Tibial nerve (tissue), 4 donors: ENCODE data around the gene SPANXA1. TPM values are rescaled to one million over a fixed set of nuclear protein-coding genes. Genes with fewer than 3 reads are reported as not detected.
"Not testable (repeated sequence)": the region's sequence is repeated elsewhere in the genome, so short reads cannot be mapped to it uniquely, and the experiment has no call there.

Experiments
- DNase-seq, 2 donors: peaks; one replicate each; pipeline ENCODE4 v3.0.0-alpha.2; 2019; ENCODE audit warnings: low spot score in 2 of 2
- H3K27ac ChIP-seq, 4 donors: fragments of 200-600 bp; sonication (generic) in 3 of 4; one replicate each; pipeline ENCODE4 v1.5.1; 2017 to 2019; ENCODE audit warnings: mild to moderate bottlenecking in 1 of 4
- H3K27me3 ChIP-seq, 2 donors: fragments of 200-600 bp; sonication (generic) in 1 of 2; one replicate each; pipeline versions ENCODE4 v1.5.1 to v1.6.0; 2017 to 2019
- H3K36me3 ChIP-seq, 3 donors: fragments of 200-600 bp; sonication (generic); one replicate each; pipeline ENCODE4 v1.5.1; 2018 to 2019
- H3K4me1 ChIP-seq, 4 donors: fragments of 200-600 bp; sonication (generic) in 3 of 4; one replicate each; pipeline ENCODE4 v1.5.1; 2017 to 2019
- H3K4me3 ChIP-seq, 4 donors: fragments of 200-600 bp; sonication (generic) in 3 of 4; one replicate each; pipeline ENCODE4 v1.5.1; 2017 to 2019; ENCODE audit warnings: mild to moderate bottlenecking in 1 of 4, moderate library complexity in 1 of 4
- H3K9me3 ChIP-seq, 4 donors: fragments of 200-600 bp; sonication (generic) in 3 of 4; one replicate each; pipeline ENCODE4 v1.5.1; 2017 to 2019
- CTCF ChIP-seq, 5 experiments: fragments of 200-600 bp in 3 of 5; fragments of 450-650 bp in 2 of 5; sonication (generic) in 3 of 5; IDR thresholded peaks; one replicate each; pipeline ENCODE4 v1.5.1; 2016 to 2019; ENCODE audit warnings: antibody characterized with exemption in 5 of 5, mild to moderate bottlenecking in 3 of 5, moderate library complexity in 2 of 5
- EP300 ChIP-seq, 2 donors: sonication (generic); formaldehyde crosslinking; IDR thresholded peaks; one replicate each; pipeline ENCODE4 v1.6.1; 2017; ENCODE audit warnings: antibody characterized with exemption in 2 of 2, mild to moderate bottlenecking in 1 of 2
- POLR2A ChIP-seq, 2 donors: fragments of 450-650 bp; IDR thresholded peaks; one replicate each; pipeline ENCODE4 v1.6.1; 2017; ENCODE audit warnings: antibody characterized with exemption in 2 of 2, mild to moderate bottlenecking in 2 of 2, moderate library complexity in 2 of 2
- WGBS, 2 donors: methylation state at CpG; one replicate each; pipeline ENCODE4 v1.1.5; 2018; 5-methylcytosine and 5-hydroxymethylcytosine counted together
- total RNA-seq, 4 donors: library from RNA; depleted of rRNA; stranded (reverse); fragments of >200 nt; gene quantifications; one replicate each; pipeline ENCODE4 v1.1.0, GENCODE V29; 2016

The SPANXA1 gene
- not detected for total RNA-seq

- H3K9me3 ChIP-seq, H3K27me3 ChIP-seq, H3K4me1 ChIP-seq, DNase-seq, H3K36me3 ChIP-seq, H3K27ac ChIP-seq, H3K4me3 ChIP-seq: not testable (repeated sequence)
- WGBS, 2 donors: no CpG with 5 or more reads among the region's 10 CpGs
Measured at GRCh38 chrX:141584638-141585037, at the start of gene SPANXA1. SPANXA1 (minus strand) TSS chrX:141584738; CDS start chrX:141584678, 60 bp downstream.

GRCh38 chrX:141632124-141632523 lies 47.6 kb upstream of the SPANXA1 start:
- no peak for DNase-seq
- TF ChIP-seq POLR2A (IDR thresholded peaks at IDR 0.05) (no peak), EP300 (IDR thresholded peaks at IDR 0.05) (no peak), CTCF (IDR thresholded peaks at IDR 0.05) (no peak)
- Histone ChIP-seq H3K4me3 (no peak overlapping the region), H3K9me3 (no peaks in the 10 kb centered on the region), H3K4me1 (no peaks in the 10 kb centered on the region), H3K27me3 (no peaks in the 10 kb centered on the region), H3K27ac (no peak overlapping the region), H3K36me3 (no peaks in the 10 kb centered on the region)

GRCh38 chrX:141619336-141619735 lies 34.8 kb upstream of the SPANXA1 start:
- H3K9me3 ChIP-seq: no peaks in the 10 kb centered on the region
- TF ChIP-seq POLR2A (IDR thresholded peaks at IDR 0.05): no peak
- no peak for TF ChIP-seq EP300 (IDR thresholded peaks at IDR 0.05)
- no peak for TF ChIP-seq CTCF (IDR thresholded peaks at IDR 0.05)
- WGBS, 2 donors: 38 to 45% methylated on average over 2 of the region's 2 CpGs

GRCh38 chrX:141609111-141609510 lies 24.6 kb upstream of the SPANXA1 start:
- no peaks in the 10 kb centered on the region for H3K27me3 ChIP-seq
- DNase-seq: no peak
- TF ChIP-seq EP300 (IDR thresholded peaks at IDR 0.05) (no peak), POLR2A (IDR thresholded peaks at IDR 0.05) (no peak), CTCF (IDR thresholded peaks at IDR 0.05) (no peak)
- H3K4me1 ChIP-seq: no peaks in the 10 kb centered on the region
- H3K9me3 ChIP-seq: no peaks in the 10 kb centered on the region
- WGBS, 2 donors: 89 to 94% methylated on average over 1 of the region's 1 CpG
- no peak overlapping the region for H3K4me3 ChIP-seq
- no peaks in the 10 kb centered on the region for H3K36me3 ChIP-seq
- no peak overlapping the region for H3K27ac ChIP-seq

More at GRCh38 chrX:141619336-141619735, 34.8 kb upstream of the SPANXA1 start:
- no peak overlapping the region for H3K27ac ChIP-seq
- H3K4me3 ChIP-seq: no peak overlapping the region
- H3K4me1 ChIP-seq: no peaks in the 10 kb centered on the region
- H3K36me3 ChIP-seq: no peaks in the 10 kb centered on the region
- H3K27me3 ChIP-seq: no peaks in the 10 kb centered on the region
- DNase-seq: no peak

GRCh38 chrX:141589408-141589807 lies 4.9 kb upstream of the SPANXA1 start, which contains the start of gene SPANXA2:
SPANXA2 (plus strand) TSS chrX:141589708; CDS start chrX:141589768, 60 bp downstream.
- not testable (repeated sequence) for H3K27ac ChIP-seq, H3K4me1 ChIP-seq, H3K36me3 ChIP-seq, DNase-seq, H3K27me3 ChIP-seq, H3K9me3 ChIP-seq, H3K4me3 ChIP-seq
- no CpG with 5 or more reads among the region's 10 CpGs for WGBS, 2 donors

- H3K27ac ChIP-seq, H3K4me1 ChIP-seq, H3K4me3 ChIP-seq, DNase-seq, H3K36me3 ChIP-seq, H3K27me3 ChIP-seq, H3K9me3 ChIP-seq: not testable (repeated sequence)
- WGBS, 2 donors: no CpG with 5 or more reads among the region's 16 CpGs
Measured at GRCh38 chrX:141542551-141542950, 42.0 kb downstream of the SPANXA1 start.

Other genes starting within 250 kb of the SPANXA1 start
- not detected for gene SPANXA2, start 5.0 kb upstream of the SPANXA1 start, total RNA-seq
- not detected for gene SPANXD, start 114.0 kb upstream of the SPANXA1 start, total RNA-seq